GM12865 (cell line): ENCODE data around the gene DCUN1D2.
"Not testable (repeated sequence)": the region's sequence is repeated elsewhere in the genome, so short reads cannot be mapped to it uniquely, and the experiment has no call there.

ENCODE experiments used
- DNase-seq: peaks from one replicate; pipeline ENCODE4 v3.0.0; 2010; ENCODE audit warnings: low read depth
- H3K4me3 ChIP-seq: 2 replicates; pipeline ENCODE4 v1.5.1; 2011; ENCODE audit warnings: mild to moderate bottlenecking, low read depth, low read length, control low read depth
- TF ChIP-seq, protein P1 (sequence below): IDR thresholded peaks from 2 replicates; pipeline ENCODE4 v1.5.1; 2011; ENCODE audit warnings: low read length, control low read depth, low read depth, inconsistent platforms; ENCODE audit not compliant: insufficient read depth; ENCODE audit errors: missing control alignments

The DCUN1D2 gene

GRCh38 chr13:113437408-113438010 is 53.0 kb downstream of the DCUN1D2 start:
- TF ChIP-seq, protein P1, sequence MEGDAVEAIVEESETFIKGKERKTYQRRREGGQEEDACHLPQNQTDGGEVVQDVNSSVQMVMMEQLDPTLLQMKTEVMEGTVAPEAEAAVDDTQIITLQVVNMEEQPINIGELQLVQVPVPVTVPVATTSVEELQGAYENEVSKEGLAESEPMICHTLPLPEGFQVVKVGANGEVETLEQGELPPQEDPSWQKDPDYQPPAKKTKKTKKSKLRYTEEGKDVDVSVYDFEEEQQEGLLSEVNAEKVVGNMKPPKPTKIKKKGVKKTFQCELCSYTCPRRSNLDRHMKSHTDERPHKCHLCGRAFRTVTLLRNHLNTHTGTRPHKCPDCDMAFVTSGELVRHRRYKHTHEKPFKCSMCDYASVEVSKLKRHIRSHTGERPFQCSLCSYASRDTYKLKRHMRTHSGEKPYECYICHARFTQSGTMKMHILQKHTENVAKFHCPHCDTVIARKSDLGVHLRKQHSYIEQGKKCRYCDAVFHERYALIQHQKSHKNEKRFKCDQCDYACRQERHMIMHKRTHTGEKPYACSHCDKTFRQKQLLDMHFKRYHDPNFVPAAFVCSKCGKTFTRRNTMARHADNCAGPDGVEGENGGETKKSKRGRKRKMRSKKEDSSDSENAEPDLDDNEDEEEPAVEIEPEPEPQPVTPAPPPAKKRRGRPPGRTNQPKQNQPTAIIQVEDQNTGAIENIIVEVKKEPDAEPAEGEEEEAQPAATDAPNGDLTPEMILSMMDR: no peak

DNA sequence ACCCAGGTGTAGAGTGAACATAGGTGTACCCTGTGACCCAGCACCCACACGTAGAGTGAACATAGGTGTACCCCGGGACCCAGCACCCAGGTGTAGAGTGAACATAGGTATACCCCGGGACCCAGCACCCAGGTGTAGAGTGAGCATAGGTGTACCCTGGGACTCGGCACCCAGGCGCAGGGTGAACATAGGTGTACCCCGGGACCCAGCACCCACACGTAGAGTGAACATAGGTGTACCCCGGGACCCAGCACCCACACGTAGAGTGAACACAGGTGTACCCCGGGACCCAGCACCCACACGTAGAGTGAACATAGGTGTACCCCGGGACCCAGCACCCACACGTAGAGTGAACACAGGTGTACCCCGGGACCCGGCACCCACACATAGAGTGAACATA is 53.6 kb downstream of the DCUN1D2 start:
- not testable (repeated sequence) for DNase-seq, H3K4me3 ChIP-seq

More at GRCh38 chr13:113437408-113438010, 53.0 kb downstream of the DCUN1D2 start:
- H3K4me3 ChIP-seq: no peak overlapping the region
- DNase-seq: no peak

GRCh38 chr13:113435907-113436306 is 54.6 kb downstream of the DCUN1D2 start:
- not testable (repeated sequence) for DNase-seq, H3K4me3 ChIP-seq

GRCh38 chr13:113433391-113433916 is 57.1 kb downstream of the DCUN1D2 start:
- H3K4me3 ChIP-seq: no peak overlapping the region
- DNase-seq: no peak
- TF ChIP-seq, protein P1: no peak

DNA sequence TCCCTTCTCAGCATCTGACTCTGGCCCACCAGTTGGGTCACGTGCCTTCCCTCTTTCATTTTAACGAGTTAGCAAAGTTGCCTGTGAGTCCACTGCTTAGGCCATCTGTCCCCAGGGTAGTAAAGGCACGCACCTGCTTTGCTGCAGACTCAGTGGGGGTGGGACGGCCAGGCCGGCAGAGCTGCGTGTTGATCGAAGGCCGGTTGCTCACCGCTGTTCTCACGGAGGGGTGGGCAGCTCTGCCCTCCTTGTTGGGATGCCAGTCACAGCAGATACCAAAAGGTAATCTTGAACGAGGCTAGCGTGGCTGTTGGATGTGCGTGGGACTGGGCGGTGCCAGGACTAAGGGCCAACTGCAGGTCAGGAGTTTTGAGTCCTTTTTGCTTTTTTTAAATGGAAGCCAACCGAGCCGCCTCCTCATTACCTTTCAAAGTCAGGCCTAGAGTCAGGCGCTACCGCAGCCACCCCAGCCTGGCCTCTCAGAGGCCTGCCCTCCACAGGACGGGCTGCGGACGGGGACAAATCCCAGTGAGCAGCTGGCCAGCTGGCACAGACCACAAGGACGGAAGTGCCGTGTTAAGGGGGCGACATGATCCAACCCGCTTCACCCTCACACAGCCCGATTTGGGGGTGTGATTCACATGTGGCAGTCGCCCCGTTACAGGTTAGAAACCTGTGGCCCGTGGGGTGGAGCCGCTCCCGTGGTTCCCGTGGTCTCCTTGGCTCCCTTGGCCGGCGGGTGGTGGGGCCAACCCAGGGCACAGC is 57.8 kb downstream of the DCUN1D2 start:
- no peak overlapping the region for H3K4me3 ChIP-seq
- no peak for DNase-seq
- TF ChIP-seq, protein P1: no peak

DNA sequence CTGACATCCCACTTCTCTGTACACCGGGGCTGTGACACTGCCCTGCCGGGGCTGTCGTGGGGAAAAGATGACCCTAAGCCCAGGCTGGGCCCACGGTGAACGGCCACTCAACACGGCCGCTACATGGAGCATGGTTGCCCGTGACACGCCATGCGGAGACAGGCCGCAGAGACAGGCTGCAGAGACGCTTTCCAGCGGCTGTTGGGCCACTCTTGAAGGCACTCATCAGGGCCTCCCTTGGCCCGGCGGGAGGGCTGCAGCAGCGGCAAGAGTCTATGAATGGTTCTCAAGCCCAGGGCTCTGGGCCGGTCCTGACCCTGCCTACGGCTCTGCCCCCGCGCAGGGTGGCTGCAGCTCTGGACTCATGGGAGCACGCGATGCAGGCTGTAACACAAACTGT is 59.3 kb downstream of the DCUN1D2 start:
- DNase-seq: no peak
- TF ChIP-seq, protein P1: no peak
- H3K4me3 ChIP-seq: no peak overlapping the region

- H3K4me3 ChIP-seq: no peak overlapping the region
- DNase-seq: no peak
- TF ChIP-seq, protein P1: no peak
These were observed 60.0 kb downstream of the DCUN1D2 start for GRCh38 chr13:113430378-113431110.

DNA sequence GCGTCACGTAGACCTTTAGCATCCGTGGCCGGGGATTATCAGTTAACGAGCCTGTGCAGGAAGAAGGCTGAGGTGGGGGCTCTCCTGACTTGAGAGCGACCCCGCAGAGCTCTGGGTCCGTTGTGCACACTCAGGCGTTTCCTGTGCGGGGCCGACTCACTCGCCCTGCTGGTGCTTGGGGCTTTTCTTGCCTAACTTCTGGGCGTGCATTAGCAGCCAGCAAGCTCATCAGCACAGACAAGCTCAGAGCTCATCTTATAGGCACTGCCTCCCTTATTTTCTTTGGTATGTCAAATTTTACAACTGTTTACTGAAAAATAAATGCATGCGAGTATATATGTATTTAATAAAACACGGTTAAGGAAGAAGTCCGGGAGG is 60.9 kb downstream of the DCUN1D2 start:
- no peak for DNase-seq
- TF ChIP-seq, protein P1: no peak
- no peak overlapping the region for H3K4me3 ChIP-seq
